Neutrophil (primary cell): Measurements from ENCODE around the gene C1S.

Source experiments
- H3K27ac ChIP-seq: fragments of 200-600 bp; sonication (generic); 2 replicates; pipeline ENCODE4 v1.5.1; 2016; ENCODE audit warnings: mild to moderate bottlenecking, moderate library complexity
- H3K27me3 ChIP-seq: fragments of 200-600 bp; sonication (generic); 2 replicates; pipeline ENCODE4 v1.6.0; 2016; ENCODE audit warnings: mild to moderate bottlenecking
- H3K36me3 ChIP-seq: fragments of 200-600 bp; sonication (generic); 2 replicates; pipeline ENCODE4 v1.5.1; 2017
- H3K4me1 ChIP-seq, 2 experiments: fragments of 200-600 bp in 1 of 2; sonication (generic) in 1 of 2; 1 replicate in 1 of 2; 2 replicates in 1 of 2; pipeline versions ENCODE4 v1.5.1 to v1.6.1; 2013 to 2016; ENCODE audit warnings: low read depth in 1 of 2, low read length in 1 of 2, mild to moderate bottlenecking in 1 of 2, moderate library complexity in 1 of 2; ENCODE audit not compliant: control insufficient read depth in 1 of 2, insufficient read depth in 1 of 2
- H3K4me3 ChIP-seq, 2 experiments: fragments of 200-600 bp in 1 of 2; sonication (generic) in 1 of 2; 1 replicate in 1 of 2; 2 replicates in 1 of 2; pipeline ENCODE4 v1.5.1; 2013 to 2016; ENCODE audit warnings: low read depth in 1 of 2, low read length in 1 of 2, mild to moderate bottlenecking in 1 of 2, moderate library complexity in 1 of 2
- H3K9me3 ChIP-seq: fragments of 200-600 bp; sonication (generic); 2 replicates; pipeline ENCODE4 v1.5.1; 2016
- CTCF ChIP-seq: fragments of 200-600 bp; sonication (generic); IDR thresholded peaks from 2 replicates; pipeline ENCODE4 v1.5.1; 2016; ENCODE audit warnings: antibody characterized with exemption

The C1S gene

DNA sequence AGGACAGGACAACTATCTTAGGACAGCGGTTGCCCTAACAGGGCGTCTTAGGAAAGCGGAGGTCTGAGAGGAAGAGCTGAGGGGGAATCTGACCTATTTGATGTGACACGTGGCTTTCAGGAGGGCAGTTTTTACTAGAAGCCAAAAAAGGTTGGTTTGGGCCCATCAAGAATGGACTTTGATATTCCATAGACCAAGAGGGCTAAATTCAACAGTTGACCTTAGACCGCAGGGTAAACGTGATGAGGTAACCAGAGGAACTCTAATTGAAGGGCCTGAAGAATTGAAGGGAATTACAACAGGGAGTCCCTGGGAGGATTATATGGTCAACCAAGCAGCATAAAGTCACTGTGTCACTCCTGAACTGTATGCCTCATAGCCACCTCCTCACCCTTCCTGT, 11.5 kb downstream of the C1S start:
- H3K4me1 ChIP-seq: peaks cover 7 to 11% of the 10 kb centered on the region in 2 experiments
- no peak overlapping the region for H3K27ac ChIP-seq
- TF ChIP-seq CTCF: no peak
- H3K36me3 ChIP-seq: no peaks in the 10 kb centered on the region
- no peak overlapping the region for H3K4me3 ChIP-seq
- H3K27me3 ChIP-seq: peaks cover 3% of the 10 kb centered on the region
- no peaks in the 10 kb centered on the region for H3K9me3 ChIP-seq

DNA sequence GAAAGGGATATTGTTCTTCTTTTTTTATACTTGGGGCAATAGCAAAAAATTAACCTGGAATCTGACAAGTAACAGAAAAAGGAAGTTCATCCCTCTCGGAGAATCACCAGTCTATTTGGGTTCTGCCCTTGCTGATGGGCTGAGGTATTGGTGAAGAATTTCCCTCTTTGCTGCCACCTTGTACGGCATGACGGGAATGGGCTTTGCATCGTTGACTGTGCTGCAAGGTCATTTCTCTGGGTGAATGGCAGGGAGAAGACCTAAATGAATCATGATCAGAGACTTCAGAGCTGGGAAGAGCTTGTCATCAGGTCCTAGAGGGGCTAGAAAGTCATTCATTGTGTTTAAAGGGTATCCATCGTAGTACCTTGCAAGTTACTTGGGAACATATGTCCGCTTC, 12.0 kb downstream of the C1S start:
- H3K27me3 ChIP-seq: peaks cover 3% of the 10 kb centered on the region
- no peaks in the 10 kb centered on the region for H3K9me3 ChIP-seq
- no peak overlapping the region for H3K27ac ChIP-seq
- TF ChIP-seq CTCF: no peak
- peaks cover 7 to 11% of the 10 kb centered on the region in 2 experiments for H3K4me1 ChIP-seq
- no peak overlapping the region for H3K4me3 ChIP-seq
- no peaks in the 10 kb centered on the region for H3K36me3 ChIP-seq

- H3K27ac ChIP-seq: no peak overlapping the region
- peaks cover 7 to 11% of the 10 kb centered on the region in 2 experiments for H3K4me1 ChIP-seq
- no peaks in the 10 kb centered on the region for H3K36me3 ChIP-seq
- H3K27me3 ChIP-seq: no peaks in the 10 kb centered on the region
- no peak for TF ChIP-seq CTCF
- no peaks in the 10 kb centered on the region for H3K9me3 ChIP-seq
- no peak overlapping the region for H3K4me3 ChIP-seq
Observed at GRCh38 chr12:7073946-7074345, 13.4 kb downstream of the C1S start.

GRCh38 chr12:7075518-7075917, 15.0 kb downstream of the C1S start:
- Histone ChIP-seq H3K36me3 (no peaks in the 10 kb centered on the region), H3K4me3 (no peak overlapping the region), H3K9me3 (no peaks in the 10 kb centered on the region), H3K27ac (no peak overlapping the region), H3K4me1 (peaks cover 7 to 11% of the 10 kb centered on the region in 2 experiments), H3K27me3 (no peaks in the 10 kb centered on the region)
- TF ChIP-seq CTCF: no peak

DNA sequence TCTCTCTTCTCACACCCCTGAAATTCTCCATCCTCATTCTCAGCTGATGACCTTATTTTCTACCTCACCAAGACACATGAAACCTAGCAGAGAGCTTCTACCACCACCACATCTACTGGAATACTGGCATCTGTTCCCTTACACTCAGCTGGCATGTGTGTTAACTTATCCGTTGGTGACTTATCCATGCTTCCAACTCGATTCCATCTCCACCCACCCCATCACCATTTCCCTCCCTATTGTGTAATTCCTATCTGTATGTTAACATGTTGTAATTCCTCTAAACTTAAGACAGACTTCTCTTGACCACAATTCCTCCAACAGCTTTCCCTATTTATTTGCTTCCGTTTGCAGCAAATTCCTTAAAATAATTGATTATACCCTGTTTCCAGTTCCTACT, 15.4 kb downstream of the C1S start:
- no peak overlapping the region for H3K4me3 ChIP-seq
- no peak for TF ChIP-seq CTCF
- H3K9me3 ChIP-seq: no peaks in the 10 kb centered on the region
- H3K27me3 ChIP-seq: no peaks in the 10 kb centered on the region
- peaks cover 7 to 11% of the 10 kb centered on the region in 2 experiments for H3K4me1 ChIP-seq
- no peak overlapping the region for H3K27ac ChIP-seq
- no peaks in the 10 kb centered on the region for H3K36me3 ChIP-seq

GRCh38 chr12:7076493-7076892, 16.0 kb downstream of the C1S start:
- H3K27ac ChIP-seq: no peak overlapping the region
- no peaks in the 10 kb centered on the region for H3K9me3 ChIP-seq
- H3K4me1 ChIP-seq: peaks cover 7 to 11% of the 10 kb centered on the region in 2 experiments
- no peaks in the 10 kb centered on the region for H3K27me3 ChIP-seq
- H3K36me3 ChIP-seq: no peaks in the 10 kb centered on the region
- H3K4me3 ChIP-seq: no peak overlapping the region
- no peak for TF ChIP-seq CTCF
